Stimulated activated CD8-positive, alpha-beta memory T cell treated with anti-CD3 and anti-CD28 coated beads, Interleukin-4, amount 100 ng/mL, for 1 hour (primary cell): ENCODE data around the gene AQP9.
"Not testable (repeated sequence)": the region's sequence is repeated elsewhere in the genome, so short reads cannot be mapped to it uniquely, and the experiment has no call there.

ENCODE experiments used
- DNase-seq, 2 donors: peaks; one replicate each; pipeline ENCODE4 v3.0.0-alpha.2; 2020; ENCODE audit warnings: low read depth in 2 of 2, low spot score in 1 of 2

AQP9 gene, protein sequence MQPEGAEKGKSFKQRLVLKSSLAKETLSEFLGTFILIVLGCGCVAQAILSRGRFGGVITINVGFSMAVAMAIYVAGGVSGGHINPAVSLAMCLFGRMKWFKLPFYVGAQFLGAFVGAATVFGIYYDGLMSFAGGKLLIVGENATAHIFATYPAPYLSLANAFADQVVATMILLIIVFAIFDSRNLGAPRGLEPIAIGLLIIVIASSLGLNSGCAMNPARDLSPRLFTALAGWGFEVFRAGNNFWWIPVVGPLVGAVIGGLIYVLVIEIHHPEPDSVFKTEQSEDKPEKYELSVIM

GRCh38 chr15:58138106-58138505 lies at the start of gene AQP9:
Gene AQP9, plus strand, starts transcription at chr15:58138381. Its CDS starts 185 bp downstream, at chr15:58138566.
- DNase-seq: no peak

DNA sequence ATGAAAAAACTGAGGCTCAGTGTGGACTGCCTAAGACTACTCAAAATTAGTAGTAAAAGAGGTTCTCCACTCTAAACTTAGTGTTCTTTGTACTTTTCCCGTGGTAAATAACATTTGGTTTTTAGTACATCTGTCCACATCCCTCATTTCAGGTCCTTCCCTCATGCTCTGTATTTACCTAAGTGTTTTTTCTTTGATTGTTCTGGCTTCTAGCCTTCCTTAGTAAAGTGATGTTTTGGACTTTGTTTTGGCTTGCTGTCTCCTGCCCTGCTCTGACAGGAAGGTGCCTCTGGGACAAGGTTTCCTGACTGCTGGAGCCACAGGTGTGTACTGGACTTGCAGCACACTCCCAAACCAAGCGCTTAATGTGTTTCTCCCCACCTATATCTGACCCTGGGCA lies 42.8 kb upstream of the AQP9 start:
- no peak for DNase-seq

- DNase-seq: no peak
Measured at GRCh38 chr15:58096529-58097084, 41.6 kb upstream of the AQP9 start.

- no peak for DNase-seq
Measured at GRCh38 chr15:58103482-58103881, 34.7 kb upstream of the AQP9 start.

- DNase-seq: no peak
Measured at GRCh38 chr15:58108117-58108516, 30.1 kb upstream of the AQP9 start.

DNA sequence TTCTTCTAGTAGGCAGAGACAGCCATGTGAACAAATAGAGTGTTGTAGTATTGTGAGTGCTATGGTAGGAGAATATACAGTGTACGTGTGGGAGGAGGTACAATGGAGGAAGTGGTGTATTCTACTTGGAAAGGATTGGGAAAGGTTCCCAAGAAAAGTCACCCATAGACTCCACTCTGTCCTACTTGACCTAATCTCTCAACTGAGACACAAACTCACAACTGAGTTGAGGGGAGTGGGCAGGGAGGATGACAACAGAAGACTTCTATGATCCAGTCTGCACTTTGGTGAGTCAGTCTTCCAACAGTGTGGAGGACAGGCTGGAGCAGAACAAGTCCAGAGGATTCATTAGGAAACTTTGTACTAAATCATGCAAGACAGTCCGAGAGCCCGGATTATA lies 28.8 kb upstream of the AQP9 start:
- no peak for DNase-seq

- DNase-seq: no peak
Measured at GRCh38 chr15:58110999-58111717, 27.0 kb upstream of the AQP9 start.

- DNase-seq: no peak
Measured at GRCh38 chr15:58111718-58112104, 26.5 kb upstream of the AQP9 start.

- DNase-seq: not testable (repeated sequence)
Measured at GRCh38 chr15:58113358-58113757, 24.8 kb upstream of the AQP9 start.

- DNase-seq: no peak
Measured at GRCh38 chr15:58114388-58114787, 23.8 kb upstream of the AQP9 start.

DNA sequence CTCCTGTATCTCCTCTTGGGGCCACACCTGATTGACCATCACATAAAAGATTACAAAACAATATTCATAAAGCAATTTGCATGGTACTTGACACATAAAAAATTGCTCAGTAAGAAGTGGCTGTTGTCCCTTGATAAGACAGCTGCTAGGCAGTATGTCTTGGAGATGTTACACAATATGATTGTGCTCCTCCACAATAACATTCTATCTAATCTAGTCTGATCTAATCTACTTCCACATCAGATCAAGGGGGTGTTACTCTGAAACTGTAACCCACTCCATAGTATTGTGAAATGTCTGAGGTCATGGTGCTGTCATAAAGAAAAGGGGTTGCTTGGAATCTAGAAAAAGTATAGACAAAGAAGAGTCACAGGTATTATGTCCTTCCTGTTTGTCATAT lies 23.4 kb upstream of the AQP9 start:
- no peak for DNase-seq

DNA sequence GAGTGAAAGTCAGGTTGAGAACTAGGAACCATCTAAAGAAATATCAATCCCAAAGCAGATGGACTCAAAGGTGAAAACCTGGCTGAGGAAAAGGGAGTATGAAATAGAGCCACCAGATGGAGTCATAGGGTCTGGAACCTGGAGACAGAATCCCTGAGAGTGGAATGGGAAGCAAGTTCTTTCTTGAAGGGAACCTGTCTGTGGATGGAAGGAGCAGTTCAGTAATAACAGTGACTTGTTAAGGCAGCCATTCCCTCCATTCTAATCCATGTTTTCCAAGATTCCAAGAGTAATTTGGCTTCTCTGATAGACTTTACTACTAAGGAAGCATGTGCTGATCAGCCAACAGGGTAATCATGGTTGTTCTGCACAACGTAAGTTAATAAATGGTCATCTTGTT lies 22.5 kb upstream of the AQP9 start:
- DNase-seq: no peak

GRCh38 chr15:58117619-58118018 lies 20.6 kb upstream of the AQP9 start:
- no peak for DNase-seq

- DNase-seq: no peak
Measured at GRCh38 chr15:58118272-58118671, 19.9 kb upstream of the AQP9 start.

DNA sequence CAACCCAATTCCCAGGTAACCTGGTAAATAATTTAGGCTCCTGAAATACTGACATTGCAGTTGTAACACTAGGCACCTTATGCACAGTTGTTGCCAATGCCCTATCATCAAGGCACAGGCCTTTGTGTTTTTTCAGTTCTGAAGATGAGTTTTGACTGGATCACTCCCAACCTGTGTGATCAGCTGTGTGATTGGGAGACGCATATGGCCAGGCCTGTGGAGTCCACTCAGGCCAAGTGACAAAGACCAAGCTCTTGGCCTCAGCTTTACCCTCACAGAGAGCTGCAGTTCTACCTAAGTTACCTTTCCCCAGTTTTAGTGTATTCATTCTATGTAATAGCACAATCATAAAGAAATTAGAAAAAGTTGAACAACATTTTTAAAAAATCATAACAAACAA lies 19.2 kb upstream of the AQP9 start:
- DNase-seq: no peak

DNA sequence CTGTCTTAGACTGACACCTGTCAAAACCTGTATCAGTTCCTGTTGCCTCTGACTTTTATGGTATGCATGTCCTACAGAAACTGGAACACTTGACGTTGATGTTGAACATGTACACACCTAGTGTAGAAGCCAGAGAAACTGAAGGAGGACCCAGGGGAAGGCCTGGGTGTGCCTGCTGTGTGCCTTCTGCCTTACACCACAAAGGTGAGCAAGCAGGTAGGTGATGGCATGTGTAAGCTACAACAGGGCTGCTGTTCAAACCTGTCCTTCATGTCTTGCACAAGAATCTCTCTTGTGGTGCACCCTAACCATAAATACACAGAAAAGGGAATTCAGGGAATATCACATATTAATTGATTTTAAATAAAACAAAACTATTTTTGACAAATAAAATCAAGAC lies 13.6 kb upstream of the AQP9 start:
- no peak for DNase-seq

GRCh38 chr15:58125333-58125732 lies 12.8 kb upstream of the AQP9 start:
- no peak for DNase-seq

GRCh38 chr15:58134886-58135285 lies 3.3 kb upstream of the AQP9 start:
- DNase-seq: no peak

DNA sequence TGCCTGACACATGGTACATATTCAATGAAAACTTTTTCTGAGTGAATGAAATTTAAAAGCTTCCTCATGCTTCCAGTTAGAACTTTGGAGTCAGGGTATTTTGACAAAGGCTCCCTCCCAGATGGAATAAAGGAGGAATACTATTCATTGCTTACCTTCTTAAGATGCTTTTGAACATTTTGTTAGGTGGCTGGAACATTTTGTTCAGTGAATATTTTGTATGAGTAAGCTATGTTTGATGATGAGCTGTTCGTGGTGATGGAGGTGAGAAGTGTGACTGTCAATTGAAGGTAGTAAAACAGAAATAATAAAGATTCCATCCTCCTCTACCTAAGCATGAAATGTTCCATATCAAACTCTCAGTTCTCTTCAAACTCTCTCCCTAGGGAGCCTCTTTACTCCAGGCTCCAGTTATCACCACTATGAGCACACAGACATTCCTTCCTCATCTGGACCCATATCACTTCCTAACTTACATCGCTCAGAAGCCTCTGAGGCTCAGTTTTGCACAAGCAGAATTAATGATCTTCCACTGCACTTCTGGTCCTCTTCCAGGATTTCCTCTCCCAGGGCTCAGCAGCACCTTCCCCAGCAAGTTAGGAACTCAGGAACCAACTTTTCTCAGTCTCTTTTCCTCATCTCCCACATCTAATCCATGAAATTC lies 2.5 kb upstream of the AQP9 start:
- DNase-seq: no peak

- no peak for DNase-seq
Measured at GRCh38 chr15:58136731-58137130, 1.4 kb upstream of the AQP9 start.

GRCh38 chr15:58137686-58138085 lies 495 bp upstream of the AQP9 start:
- no peak for DNase-seq
